Activated CD8-positive, alpha-beta T cell treated with anti-CD3 and anti-CD28 coated beads, Interleukin-2, amount 10 ng/mL, durations not matched to agents 7 days and 5 days (primary cell): ENCODE data around the gene TNFRSF8. TPM values are rescaled to one million over a fixed set of nuclear protein-coding genes. Genes with fewer than 3 reads are reported as not detected.
"Not testable (repeated sequence)": the region's sequence is repeated elsewhere in the genome, so short reads cannot be mapped to it uniquely, and the experiment has no call there.

ENCODE experiments used
- ATAC-seq: fragments of 150-1000 bp; cut with Tn5 transposase; one replicate; pipeline ENCODE4 v1.10.0; 2021; ENCODE audit warnings: moderate library complexity
- CTCF ChIA-PET: fragments of 350-600 bp; sonication (Branson Sonifier 250); formaldehyde crosslinking; loops from one replicate; lab custom pipeline; 2021; ENCODE audit warnings: antibody characterized with exemption; lab: Charles Lee
- POLR2A ChIA-PET: fragments of 350-600 bp; sonication (Branson Sonifier 250); formaldehyde crosslinking; loops from one replicate; lab custom pipeline; 2021; ENCODE audit warnings: antibody characterized with exemption; lab: Charles Lee
- DNase-seq: peaks from one replicate; pipeline ENCODE4 v3.0.0-alpha.2; 2020
- H3K27ac Mint-ChIP-seq: one replicate; pipeline ENCODE4 v1.8.0; 2021; ENCODE audit warnings: mild to moderate bottlenecking, mixed read lengths
- H3K27me3 Mint-ChIP-seq: one replicate; pipeline ENCODE4 v1.8.0; 2021; ENCODE audit warnings: low read depth, mixed read lengths
- H3K36me3 Mint-ChIP-seq: one replicate; pipeline ENCODE4 v1.8.0; 2021; ENCODE audit warnings: low read depth, mixed read lengths
- H3K4me1 Mint-ChIP-seq: one replicate; pipeline ENCODE4 v1.8.0; 2021; ENCODE audit warnings: low read depth, mixed read lengths
- H3K4me3 Mint-ChIP-seq: one replicate; pipeline ENCODE4 v1.8.0; 2021; ENCODE audit warnings: mild to moderate bottlenecking, mixed read lengths
- H3K9me3 Mint-ChIP-seq: one replicate; pipeline ENCODE4 v1.8.0; 2022; ENCODE audit warnings: mixed read lengths; ENCODE audit not compliant: insufficient read depth
- total RNA-seq, 2 experiments: library from RNA; stranded (reverse); gene quantifications; one replicate each; pipeline ENCODE4 v1.2.3, GENCODE V29; 2021

TNFRSF8 gene
- total RNA-seq, 2 experiments from 2014 or later = 0.95 to 0.97 TPM

DNA sequence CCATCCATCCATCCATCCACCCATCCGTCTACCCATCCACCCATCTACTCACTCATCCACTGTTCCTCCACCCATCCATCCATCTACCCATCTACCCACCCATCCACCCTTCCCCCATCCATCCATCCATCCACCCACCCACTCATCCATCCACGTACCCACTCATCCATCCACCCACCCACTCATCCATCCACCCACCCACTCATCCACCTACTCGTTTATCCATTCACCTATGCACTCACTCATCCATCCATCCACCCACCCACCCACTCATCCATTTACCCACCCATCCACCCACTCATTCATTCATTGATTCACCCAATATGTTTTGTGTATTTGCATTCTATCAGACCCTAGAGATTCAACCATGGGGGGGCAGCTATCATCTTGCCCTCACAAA lies 27.2 kb downstream of the TNFRSF8 start:
- ChIA-PET POLR2A (no interaction called here), CTCF (no interaction called here)
- peaks cover 10% of the 10 kb centered on the region for H3K36me3 Mint-ChIP-seq
- ATAC-seq = no peak
- H3K4me1 Mint-ChIP-seq = peaks cover 39% of the 10 kb centered on the region
- no peak overlapping the region for H3K27ac Mint-ChIP-seq
- H3K9me3 Mint-ChIP-seq = peaks cover 7% of the 10 kb centered on the region
- DNase-seq = no peak
- no peaks in the 10 kb centered on the region for H3K27me3 Mint-ChIP-seq
- no peak overlapping the region for H3K4me3 Mint-ChIP-seq

DNA sequence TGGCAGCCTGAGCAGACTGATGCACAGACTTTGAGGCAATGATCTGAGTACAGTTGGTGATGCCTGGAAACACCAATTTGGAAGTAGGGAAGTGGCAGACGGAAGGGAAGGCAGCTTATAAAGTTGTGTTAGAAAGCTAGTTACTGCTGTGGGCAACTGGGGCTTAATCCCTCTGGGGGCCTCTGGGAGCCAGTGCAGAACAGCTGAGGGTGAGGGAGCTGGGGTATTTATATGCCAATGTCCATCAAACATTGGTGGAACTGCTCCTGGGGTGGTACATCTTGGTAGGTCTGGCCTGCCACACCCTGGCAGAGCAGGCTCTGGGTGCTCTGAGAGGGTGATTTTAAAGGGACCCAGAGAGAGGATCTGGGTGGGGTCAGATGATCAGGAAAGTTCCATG lies 28.1 kb downstream of the TNFRSF8 start:
- H3K4me1 Mint-ChIP-seq = peaks cover 39% of the 10 kb centered on the region
- ChIA-PET CTCF (no interaction called here), POLR2A (no interaction called here)
- no peaks in the 10 kb centered on the region for H3K27me3 Mint-ChIP-seq
- peak overlapping the region; percentile 12 for H3K27ac Mint-ChIP-seq
- H3K4me3 Mint-ChIP-seq = no peak overlapping the region
- DNase-seq (no peak), ATAC-seq (no peak)
- H3K9me3 Mint-ChIP-seq = peaks cover 7% of the 10 kb centered on the region
- peaks cover 10% of the 10 kb centered on the region for H3K36me3 Mint-ChIP-seq

DNA sequence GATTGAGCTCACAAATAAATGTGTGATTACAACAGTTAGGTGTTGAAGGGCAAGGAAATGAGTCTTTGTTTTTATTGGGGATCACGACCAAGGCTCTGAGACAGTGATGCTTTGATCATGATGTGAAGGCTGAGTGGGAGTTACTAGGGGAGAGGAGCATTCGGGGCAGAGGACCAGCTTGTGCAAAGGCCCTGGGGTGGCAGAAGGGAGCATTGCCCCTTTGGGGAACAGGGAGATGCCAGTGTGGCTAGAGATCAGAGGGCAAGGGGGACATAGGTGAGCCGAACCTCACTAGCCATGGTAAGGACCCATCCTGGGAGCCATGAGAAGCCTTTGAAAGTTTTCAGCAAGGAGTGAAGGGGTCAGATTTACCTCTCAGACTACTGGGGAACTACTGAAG lies 31.1 kb downstream of the TNFRSF8 start:
- ChIA-PET CTCF (interaction anchor here (1.1 to 1.8 kb wide), 2 partner anchors 12 to 31 kb away, joined by 5 read pairs; no protein-coding TSS in a partner anchor), POLR2A (interaction anchor here (0.9 kb wide), 1 partner anchor 186 kb away, joined by 3 read pairs; no protein-coding TSS in a partner anchor)
- no peak for DNase-seq
- peaks cover 12% of the 10 kb centered on the region for H3K4me1 Mint-ChIP-seq
- H3K27me3 Mint-ChIP-seq = no peaks in the 10 kb centered on the region
- H3K9me3 Mint-ChIP-seq = no peaks in the 10 kb centered on the region
- no peak for ATAC-seq
- H3K4me3 Mint-ChIP-seq = no peak overlapping the region
- no peaks in the 10 kb centered on the region for H3K36me3 Mint-ChIP-seq
- no peak overlapping the region for H3K27ac Mint-ChIP-seq

DNA sequence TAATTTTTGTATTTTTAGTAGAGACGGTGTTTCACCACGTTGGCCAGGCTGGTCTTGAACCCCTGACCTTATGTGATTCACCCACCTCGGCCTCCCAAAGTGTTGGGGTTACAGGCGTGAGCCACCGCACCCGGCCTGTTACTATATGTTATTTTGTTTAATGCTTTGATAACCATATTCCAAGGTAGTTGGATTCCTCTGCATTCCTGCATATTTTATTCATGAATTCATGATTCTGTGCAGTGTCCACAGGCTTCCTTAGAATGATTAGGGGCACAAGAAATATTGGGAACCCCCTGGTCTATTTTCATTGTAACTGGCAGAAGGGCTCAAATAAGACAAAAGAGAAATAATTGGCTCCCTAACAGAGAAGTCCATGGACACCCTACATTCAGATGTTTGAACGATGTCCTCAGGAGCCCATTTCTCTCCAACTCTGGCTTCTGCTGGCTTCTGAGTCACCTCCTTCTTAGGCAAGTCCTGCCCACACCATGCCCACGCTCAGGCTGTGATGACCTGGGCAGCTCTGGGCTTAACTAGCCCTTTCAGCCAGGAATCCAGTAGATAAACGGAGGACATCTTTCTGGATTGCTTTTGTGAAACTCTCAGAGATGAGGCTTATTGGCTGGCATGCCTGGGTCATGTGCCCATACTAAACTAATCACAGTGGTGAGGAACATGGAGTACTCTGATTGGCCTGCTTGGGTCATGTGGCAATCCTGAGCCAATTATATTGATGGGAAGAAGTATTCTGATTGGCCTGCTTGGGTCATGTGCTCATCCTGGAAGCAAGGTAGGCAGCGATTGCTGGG lies 32.6 kb downstream of the TNFRSF8 start:
- H3K27me3 Mint-ChIP-seq = no peaks in the 10 kb centered on the region
- DNase-seq (no peak), ATAC-seq (no peak)
- POLR2A ChIA-PET = no interaction called here
- H3K9me3 Mint-ChIP-seq = no peaks in the 10 kb centered on the region
- H3K27ac Mint-ChIP-seq = no peak overlapping the region
- no peak overlapping the region for H3K4me3 Mint-ChIP-seq
- no peaks in the 10 kb centered on the region for H3K36me3 Mint-ChIP-seq
- H3K4me1 Mint-ChIP-seq = peaks cover 2% of the 10 kb centered on the region
- CTCF ChIA-PET = interaction anchor here (1.8 kb wide), 1 partner anchor 29 kb away, joined by 5 read pairs; no protein-coding TSS in a partner anchor

DNA sequence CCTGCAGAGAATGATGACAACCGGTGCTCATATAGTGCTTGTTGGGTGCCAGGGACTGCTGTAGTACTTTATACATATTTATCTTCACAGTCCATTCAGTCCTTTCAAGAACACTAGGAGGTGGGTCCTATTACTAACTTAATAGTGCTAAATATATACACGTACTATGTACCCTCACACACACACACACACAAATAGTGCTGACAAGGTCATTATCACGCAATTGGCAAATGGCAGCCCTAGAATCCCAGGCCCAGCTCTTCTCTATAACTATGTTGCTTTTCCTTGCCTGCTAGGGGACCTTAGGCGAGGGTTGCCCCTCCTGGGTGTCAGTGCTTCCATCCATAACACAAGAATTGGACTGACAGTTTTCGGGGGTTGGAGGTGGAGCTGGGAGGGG lies 33.5 kb downstream of the TNFRSF8 start:
- H3K27me3 Mint-ChIP-seq = no peaks in the 10 kb centered on the region
- ChIA-PET POLR2A (no interaction called here), CTCF (no interaction called here)
- no peak overlapping the region for H3K27ac Mint-ChIP-seq
- H3K36me3 Mint-ChIP-seq = no peaks in the 10 kb centered on the region
- no peaks in the 10 kb centered on the region for H3K4me1 Mint-ChIP-seq
- H3K9me3 Mint-ChIP-seq = no peaks in the 10 kb centered on the region
- no peak for ATAC-seq
- no peak for DNase-seq
- no peak overlapping the region for H3K4me3 Mint-ChIP-seq

DNA sequence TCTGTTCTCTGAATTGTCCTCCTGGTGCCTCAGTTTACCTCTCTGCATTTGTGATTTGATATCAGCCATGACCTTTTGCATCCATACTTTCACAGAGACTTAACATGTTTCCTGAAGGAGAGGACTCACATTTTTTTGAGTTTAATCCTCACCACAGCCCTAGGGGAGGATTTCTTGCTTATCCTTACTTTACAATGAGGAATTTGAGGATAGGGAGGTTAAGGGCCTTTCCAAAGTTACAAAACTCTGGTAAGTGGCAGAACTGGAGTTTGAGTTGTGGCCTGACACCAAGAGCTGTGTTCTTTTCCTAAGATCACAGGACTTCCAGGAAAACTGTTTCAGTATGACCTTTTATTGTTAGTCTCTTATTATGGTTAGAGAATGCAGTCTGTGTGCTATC lies 34.2 kb downstream of the TNFRSF8 start:
- ChIA-PET CTCF (interaction anchor here (0.9 kb wide), 1 partner anchor 28 kb away, joined by 3 read pairs; no protein-coding TSS in a partner anchor), POLR2A (no interaction called here)
- Mint-ChIP-seq H3K27me3 (no peaks in the 10 kb centered on the region), H3K36me3 (no peaks in the 10 kb centered on the region), H3K9me3 (no peaks in the 10 kb centered on the region), H3K4me1 (peaks cover 5% of the 10 kb centered on the region), H3K4me3 (no peak overlapping the region), H3K27ac (no peak overlapping the region)
- no peak for ATAC-seq
- no peak for DNase-seq

DNA sequence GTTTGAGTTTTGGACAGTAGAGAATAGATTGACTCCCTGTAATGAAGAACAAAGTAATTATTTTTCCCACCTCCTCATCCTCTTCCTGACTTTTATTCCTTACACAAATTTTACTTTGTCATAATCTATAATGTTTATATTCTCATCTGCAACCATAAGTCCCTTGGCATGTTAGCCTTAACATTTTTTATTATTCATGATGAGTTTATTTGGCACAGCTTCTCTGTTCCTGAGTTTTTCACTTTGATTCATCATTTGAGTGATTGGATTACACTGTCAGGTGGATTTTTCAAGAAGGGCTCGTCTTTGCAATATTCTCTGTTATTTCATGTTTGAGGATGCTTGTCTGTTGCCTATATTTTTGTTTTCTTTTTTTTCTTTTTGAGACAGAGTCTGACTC lies 35.7 kb downstream of the TNFRSF8 start:
- Mint-ChIP-seq H3K4me3 (no peak overlapping the region), H3K27me3 (no peaks in the 10 kb centered on the region), H3K4me1 (peaks cover 8% of the 10 kb centered on the region), H3K36me3 (no peaks in the 10 kb centered on the region), H3K9me3 (no peaks in the 10 kb centered on the region), H3K27ac (no peak overlapping the region)
- ChIA-PET POLR2A (no interaction called here), CTCF (interaction anchor here (4.0 kb wide), 1 partner anchor 26 kb away, joined by 19 read pairs; no protein-coding TSS in a partner anchor)
- ATAC-seq (no peak), DNase-seq (no peak)

DNA sequence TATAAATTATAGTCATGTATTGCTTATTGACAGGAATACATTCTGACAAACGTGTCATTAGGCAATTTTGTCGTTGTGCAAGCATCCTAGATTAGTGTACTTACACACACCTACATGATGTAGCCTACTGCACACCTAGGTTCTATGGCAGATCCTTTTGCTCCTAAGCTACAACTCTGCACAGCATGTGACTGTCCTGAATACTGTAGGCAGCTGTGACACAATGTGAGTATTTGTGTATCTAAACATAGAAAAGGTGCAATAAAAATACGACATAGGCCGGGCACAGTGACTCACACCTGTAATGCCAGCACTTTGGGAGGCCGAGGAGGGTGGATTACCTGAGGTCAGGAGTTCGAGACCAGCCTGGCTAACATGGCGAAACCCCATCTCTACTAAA lies 36.5 kb downstream of the TNFRSF8 start:
- ChIA-PET CTCF (interaction anchor here (4.0 kb wide), 1 partner anchor 25 kb away, joined by 19 read pairs; no protein-coding TSS in a partner anchor), POLR2A (no interaction called here)
- DNase-seq = no peak
- no peak for ATAC-seq
- no peaks in the 10 kb centered on the region for H3K36me3 Mint-ChIP-seq
- H3K4me1 Mint-ChIP-seq = peaks cover 8% of the 10 kb centered on the region
- H3K27me3 Mint-ChIP-seq = no peaks in the 10 kb centered on the region
- no peak overlapping the region for H3K4me3 Mint-ChIP-seq
- no peaks in the 10 kb centered on the region for H3K9me3 Mint-ChIP-seq
- no peak overlapping the region for H3K27ac Mint-ChIP-seq

DNA sequence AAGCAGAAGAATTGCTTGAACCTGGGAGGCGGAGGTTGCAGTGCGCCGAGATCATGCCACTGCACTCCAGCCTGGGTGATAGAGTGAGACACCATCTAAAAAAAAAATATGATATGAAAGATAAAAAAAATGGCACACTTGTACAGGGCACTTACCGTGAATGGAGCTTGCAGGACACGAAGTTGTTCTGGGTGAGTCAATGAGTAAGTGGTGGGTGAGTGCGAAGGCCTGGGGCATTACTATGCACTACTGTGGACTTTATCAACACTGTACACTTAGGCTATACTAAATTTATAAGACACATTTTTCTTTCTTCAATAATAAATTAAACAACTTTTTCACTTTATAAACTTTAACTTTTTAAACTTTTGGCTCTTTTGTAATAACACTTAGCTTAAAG lies 37.0 kb downstream of the TNFRSF8 start:
- H3K4me3 Mint-ChIP-seq = no peak overlapping the region
- CTCF ChIA-PET = interaction anchor here (4.0 kb wide), 1 partner anchor 24 kb away, joined by 19 read pairs; no protein-coding TSS in a partner anchor
- no peaks in the 10 kb centered on the region for H3K9me3 Mint-ChIP-seq
- H3K27ac Mint-ChIP-seq = no peak overlapping the region
- H3K27me3 Mint-ChIP-seq = no peaks in the 10 kb centered on the region
- no peak for ATAC-seq
- H3K4me1 Mint-ChIP-seq = peaks cover 8% of the 10 kb centered on the region
- DNase-seq = no peak
- no peaks in the 10 kb centered on the region for H3K36me3 Mint-ChIP-seq
- POLR2A ChIA-PET = no interaction called here

DNA sequence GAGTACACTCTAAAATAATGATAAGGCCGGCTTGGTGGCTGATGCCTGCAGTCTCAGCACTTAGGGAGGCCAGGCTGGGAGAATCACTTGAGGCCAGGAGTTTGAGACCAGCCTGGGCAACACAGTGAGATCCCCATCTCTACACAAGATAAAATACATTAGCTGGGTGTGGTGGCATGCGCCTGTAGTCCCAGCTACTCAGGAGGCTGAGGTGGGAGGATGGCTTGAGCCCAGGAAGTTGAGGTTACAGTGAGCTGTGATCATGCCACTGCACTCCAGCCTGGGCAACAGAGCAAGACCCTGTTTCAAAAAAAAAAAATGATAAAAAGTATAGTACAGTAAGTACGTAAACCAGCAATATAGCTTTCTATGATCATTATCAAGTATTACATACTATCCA lies 38.0 kb downstream of the TNFRSF8 start:
- DNase-seq, H3K9me3 Mint-ChIP-seq, H3K27me3 Mint-ChIP-seq, H3K27ac Mint-ChIP-seq, H3K4me3 Mint-ChIP-seq, H3K36me3 Mint-ChIP-seq, H3K4me1 Mint-ChIP-seq, ATAC-seq, POLR2A ChIA-PET: not testable (repeated sequence)
- CTCF ChIA-PET = interaction anchor here (0.6 to 4.0 kb wide), 3 partner anchors 13 to 193 kb away, joined by 4 to 19 read pairs (median 5); no protein-coding TSS in a partner anchor

DNA sequence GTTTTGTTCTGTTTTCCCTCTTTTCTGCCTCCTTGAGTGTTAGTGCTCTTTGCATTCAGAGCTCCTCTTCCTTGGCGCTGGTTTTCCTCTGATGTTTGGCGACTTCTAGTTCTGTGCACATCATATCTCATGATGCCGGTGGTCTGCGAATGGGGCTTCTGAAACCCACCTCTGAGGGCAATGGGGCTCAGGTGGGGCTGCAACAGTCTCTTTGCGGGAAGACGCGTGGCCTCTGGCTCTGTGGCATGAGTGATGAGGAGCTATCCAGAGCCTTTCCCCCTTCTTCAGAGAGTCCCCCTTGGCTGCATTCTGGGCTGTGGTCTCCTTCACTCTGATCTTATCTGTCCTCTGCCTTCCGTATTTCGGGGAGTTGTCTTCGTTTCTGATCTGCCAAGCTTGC lies 39.0 kb downstream of the TNFRSF8 start:
- ATAC-seq (no peak), DNase-seq (no peak)
- Mint-ChIP-seq H3K36me3 (no peaks in the 10 kb centered on the region), H3K27ac (no peak overlapping the region), H3K4me3 (no peak overlapping the region), H3K9me3 (no peaks in the 10 kb centered on the region), H3K4me1 (peaks cover 8% of the 10 kb centered on the region), H3K27me3 (peaks cover 9% of the 10 kb centered on the region)
- CTCF ChIA-PET = interaction anchor here (1.0 to 4.0 kb wide), 4 partner anchors 12 to 22 kb away, joined by 3 to 19 read pairs (median 5); no protein-coding TSS in a partner anchor
- POLR2A ChIA-PET = interaction anchor here (1.6 kb wide), 1 partner anchor 194 kb away, joined by 10 read pairs; no protein-coding TSS in a partner anchor

DNA sequence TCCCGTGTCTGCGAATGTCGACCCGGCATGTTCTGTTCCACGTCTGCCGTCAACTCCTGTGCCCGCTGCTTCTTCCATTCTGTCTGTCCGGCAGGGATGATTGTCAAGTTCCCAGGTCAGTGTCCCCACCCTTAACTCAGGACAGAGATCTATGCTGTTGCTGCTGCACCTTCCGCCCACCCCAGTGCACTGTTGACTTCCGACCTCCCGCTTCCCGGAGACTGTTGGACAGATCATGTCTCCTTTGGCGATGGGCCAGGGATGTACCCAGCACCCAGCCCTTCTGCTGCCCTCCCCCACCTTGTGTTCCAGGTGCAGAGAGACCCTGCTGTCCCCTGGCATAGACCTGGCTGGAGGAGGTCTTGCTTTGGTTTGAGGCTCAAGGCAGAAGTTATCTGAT lies 41.3 kb downstream of the TNFRSF8 start:
- H3K27ac Mint-ChIP-seq = no peak overlapping the region
- POLR2A ChIA-PET = no interaction called here

More for the DNA sequence above, 41.3 kb downstream of the TNFRSF8 start:
- Mint-ChIP-seq H3K4me3 (no peak overlapping the region), H3K9me3 (no peaks in the 10 kb centered on the region), H3K27me3 (peaks cover 9% of the 10 kb centered on the region), H3K36me3 (no peaks in the 10 kb centered on the region), H3K4me1 (peaks cover 8% of the 10 kb centered on the region)
- no peak for ATAC-seq
- CTCF ChIA-PET = no interaction called here
- no peak for DNase-seq
